ENCODE measurements around the gene CDH22.

GRCh38 chr20:46344488-46345162 is 36.3 kb upstream of the CDH22 start:
- TF ChIP-seq, protein P1, sequence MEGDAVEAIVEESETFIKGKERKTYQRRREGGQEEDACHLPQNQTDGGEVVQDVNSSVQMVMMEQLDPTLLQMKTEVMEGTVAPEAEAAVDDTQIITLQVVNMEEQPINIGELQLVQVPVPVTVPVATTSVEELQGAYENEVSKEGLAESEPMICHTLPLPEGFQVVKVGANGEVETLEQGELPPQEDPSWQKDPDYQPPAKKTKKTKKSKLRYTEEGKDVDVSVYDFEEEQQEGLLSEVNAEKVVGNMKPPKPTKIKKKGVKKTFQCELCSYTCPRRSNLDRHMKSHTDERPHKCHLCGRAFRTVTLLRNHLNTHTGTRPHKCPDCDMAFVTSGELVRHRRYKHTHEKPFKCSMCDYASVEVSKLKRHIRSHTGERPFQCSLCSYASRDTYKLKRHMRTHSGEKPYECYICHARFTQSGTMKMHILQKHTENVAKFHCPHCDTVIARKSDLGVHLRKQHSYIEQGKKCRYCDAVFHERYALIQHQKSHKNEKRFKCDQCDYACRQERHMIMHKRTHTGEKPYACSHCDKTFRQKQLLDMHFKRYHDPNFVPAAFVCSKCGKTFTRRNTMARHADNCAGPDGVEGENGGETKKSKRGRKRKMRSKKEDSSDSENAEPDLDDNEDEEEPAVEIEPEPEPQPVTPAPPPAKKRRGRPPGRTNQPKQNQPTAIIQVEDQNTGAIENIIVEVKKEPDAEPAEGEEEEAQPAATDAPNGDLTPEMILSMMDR (IDR thresholded peaks at IDR 0.05), result no peak
- TF ChIP-seq POLR2A (IDR thresholded peaks at IDR 0.05), result no peak

All from right lobe of liver (tissue), 4 donors.